Islet precursor cell (in vitro differentiated cells): ENCODE results near the gene PPIF.

Source experiments
- DNase-seq: peaks from one replicate; pipeline ENCODE4 v3.0.0-alpha.2; 2018

Gene PPIF

DNA sequence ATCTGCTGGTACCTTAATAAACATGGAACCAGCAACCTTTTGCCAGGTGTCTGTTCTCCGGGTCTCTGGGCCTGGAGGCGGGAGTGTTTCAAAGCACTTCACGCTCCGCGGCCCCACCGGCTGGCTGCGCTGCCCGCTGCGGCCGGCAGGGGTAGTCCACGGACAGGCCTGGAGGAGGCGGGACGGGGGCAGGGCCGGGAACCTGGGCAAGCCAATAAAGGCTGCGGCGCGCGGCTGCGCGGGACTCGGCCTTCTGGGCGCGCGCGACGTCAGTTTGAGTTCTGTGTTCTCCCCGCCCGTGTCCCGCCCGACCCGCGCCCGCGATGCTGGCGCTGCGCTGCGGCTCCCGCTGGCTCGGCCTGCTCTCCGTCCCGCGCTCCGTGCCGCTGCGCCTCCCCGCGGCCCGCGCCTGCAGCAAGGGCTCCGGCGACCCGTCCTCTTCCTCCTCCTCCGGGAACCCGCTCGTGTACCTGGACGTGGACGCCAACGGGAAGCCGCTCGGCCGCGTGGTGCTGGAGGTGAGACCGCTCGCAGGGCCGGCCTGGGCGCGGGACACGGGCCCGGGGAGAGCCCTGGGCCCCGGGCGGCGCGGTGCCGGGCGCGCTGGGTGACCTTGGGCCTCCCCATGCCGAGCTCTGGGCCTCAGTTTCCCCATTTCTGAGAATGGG, at the start of gene PPIF:
PPIF (plus strand) TSS at position 244 of the 668 bp plus-strand sequence; CDS start at position 324, 80 bp downstream.
- peak; percentile 97 for DNase-seq

DNA sequence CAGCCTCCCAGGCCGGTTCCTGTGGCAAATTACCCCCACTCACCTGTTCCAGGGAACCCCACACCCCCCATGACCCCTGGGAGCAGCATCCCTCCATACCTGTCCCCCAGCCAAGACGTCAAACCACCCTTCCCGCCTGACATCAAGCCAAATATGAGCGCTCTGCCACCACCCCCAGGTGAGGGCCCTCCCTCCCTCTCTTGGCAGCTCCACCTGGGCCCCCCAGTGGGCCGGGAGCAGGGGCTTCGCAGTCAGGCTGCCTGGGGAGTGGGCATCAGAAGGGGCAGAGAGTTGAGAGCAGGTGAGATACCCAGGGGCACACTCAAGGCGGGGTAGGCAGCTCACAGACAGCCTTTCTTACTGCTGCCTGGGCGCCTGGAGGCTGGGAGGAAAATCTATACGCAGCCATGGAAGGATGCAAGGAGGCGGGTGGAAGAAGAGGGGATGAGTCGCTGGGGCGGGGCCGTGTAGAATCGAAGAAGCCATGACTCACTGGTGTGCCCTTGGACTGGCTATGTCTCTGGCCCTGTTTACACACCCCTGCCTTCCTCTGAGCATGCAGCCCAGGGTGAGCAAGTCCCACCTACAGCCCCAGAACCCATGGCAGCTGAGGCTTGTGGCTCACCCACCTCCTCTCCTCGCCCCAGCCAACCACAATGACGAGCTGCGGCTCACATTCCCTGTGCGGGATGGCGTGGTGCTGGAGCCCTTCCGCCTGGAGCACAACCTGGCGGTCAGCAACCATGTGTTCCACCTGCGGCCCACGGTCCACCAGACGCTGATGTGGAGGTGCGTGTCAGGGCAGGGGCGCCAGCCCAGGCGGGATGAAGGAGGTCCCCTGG, 48.6 kb upstream of the PPIF start:
- peak; percentile 97 for DNase-seq

DNA sequence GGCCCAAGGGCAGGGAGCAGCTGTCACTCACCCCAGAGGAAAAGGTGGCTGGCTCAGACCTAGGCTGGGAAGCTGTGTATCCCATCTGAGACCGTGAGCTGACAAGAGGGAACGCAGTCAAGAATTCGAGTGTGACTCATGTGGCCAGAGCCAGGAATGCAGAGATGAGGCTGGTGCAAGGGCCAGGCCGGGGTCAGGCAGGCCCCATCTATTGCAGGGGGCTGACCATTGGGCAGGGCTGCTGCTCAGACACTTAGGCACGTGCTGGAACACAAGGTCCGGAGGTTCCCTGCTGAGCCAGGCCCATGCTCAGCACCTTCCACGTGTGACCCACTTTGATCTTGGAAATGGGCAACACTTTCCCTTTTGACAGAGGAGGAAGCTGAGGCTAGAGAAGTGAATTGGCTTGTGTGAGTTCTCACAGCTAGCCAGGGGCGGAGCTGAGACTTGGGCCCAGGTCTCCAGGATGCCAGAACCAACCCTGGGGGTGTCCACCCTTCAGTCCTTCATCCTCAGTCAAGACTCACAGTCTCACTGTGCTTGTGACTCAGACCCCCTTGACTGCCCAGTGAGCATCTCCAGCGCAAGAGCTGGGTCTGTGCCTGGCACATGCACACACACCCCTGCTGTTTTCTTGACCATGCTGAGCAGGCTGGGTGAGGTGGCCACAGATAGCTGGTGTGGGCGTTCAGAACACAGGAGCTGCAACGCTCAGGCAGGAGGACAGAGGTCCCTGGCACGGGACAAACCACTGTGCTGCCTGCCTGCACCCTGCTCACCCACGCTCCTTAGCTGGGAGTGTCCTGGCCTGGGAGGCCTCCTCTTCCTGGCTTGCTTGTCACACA, 47.6 kb upstream of the PPIF start:
- DNase-seq, result peak; percentile 81

DNA sequence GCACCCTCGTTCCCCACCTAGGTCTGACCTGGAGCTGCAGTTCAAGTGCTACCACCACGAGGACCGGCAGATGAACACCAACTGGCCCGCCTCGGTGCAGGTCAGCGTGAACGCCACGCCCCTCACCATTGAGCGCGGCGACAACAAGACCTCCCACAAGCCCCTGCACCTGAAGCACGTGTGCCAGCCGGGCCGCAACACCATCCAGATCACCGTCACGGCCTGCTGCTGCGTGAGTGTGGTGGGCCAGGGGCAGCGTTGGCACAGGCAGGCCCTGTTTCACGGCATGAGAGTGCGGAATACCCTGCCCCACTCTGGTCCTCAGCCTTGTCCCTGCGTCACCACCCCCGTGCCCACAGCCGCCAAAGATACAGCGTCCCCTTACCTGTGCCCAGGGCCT, 46.6 kb upstream of the PPIF start:
- no peak for DNase-seq

DNA sequence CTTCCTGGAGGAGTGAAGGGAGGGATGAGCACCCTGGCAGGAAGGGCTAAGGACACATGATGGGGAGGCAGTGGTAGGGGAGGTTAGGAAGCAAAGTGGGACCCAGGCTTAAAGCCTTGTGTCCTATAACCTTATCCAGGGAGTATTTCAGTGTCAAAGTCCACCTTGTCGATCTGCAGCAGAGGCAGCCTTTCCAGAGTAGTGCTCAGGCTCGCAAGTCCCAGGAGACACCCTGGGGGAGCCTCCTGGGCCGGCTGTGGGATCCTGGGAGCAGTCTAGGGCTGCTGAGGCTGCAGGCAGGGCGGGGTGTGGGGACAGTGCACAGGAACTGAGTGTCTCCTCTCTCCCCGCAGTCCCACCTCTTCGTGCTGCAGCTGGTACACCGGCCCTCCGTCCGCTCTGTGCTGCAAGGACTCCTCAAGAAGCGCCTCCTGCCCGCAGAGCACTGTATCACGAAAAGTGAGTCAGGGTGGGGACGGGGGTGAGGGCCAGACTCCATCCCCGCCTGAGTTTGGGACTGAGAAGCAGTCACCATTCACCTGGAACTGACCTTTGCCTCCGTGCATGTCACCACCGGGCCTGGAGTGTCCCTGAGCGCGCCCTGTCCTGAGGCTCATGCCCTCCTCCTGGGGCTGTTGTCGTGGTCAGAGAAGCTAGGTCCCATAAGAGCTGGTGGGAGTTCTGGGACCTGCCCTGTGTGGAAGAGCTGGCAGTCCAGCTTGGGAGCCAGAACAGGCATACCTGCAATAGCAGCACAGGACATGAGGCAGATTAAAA, 45.3 kb upstream of the PPIF start:
- DNase-seq, result no peak

DNA sequence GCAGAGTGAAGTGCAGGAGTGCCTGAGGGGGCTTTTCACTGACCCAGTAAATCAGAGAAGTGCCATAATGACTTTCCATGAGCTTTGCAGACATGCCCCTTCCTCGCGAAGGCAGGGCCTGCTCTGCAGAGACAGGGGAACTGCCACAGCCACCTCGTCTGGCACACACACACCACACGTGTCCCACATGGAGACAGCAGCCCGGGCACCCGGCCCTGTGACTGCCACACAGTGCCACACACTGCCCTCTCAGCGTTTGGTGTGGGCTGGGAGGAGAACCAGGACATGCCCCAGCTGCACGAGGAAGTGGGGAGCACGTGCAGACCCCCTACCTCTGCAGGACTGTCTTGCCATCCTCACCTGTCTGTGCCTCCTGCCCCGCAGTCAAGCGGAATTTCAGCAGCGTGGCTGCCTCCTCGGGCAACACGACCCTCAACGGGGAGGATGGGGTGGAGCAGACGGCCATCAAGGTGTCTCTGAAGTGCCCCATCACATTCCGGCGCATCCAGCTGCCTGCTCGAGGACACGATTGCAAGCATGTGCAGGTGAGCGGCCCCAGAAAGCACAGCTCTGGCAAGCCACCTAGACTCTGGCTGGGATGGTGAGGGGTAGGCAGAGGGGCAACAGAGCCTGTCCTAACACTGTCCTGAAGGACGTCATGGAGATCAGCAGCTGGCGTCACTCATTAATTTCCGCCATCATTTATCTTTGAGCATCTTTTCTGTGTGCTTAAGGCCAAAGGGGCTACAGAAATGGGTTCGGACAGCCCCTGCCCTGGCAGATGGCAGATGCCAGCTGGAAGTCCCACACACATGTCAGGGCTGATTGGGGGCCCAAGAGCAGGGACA, 43.4 kb upstream of the PPIF start:
- no peak for DNase-seq

DNA sequence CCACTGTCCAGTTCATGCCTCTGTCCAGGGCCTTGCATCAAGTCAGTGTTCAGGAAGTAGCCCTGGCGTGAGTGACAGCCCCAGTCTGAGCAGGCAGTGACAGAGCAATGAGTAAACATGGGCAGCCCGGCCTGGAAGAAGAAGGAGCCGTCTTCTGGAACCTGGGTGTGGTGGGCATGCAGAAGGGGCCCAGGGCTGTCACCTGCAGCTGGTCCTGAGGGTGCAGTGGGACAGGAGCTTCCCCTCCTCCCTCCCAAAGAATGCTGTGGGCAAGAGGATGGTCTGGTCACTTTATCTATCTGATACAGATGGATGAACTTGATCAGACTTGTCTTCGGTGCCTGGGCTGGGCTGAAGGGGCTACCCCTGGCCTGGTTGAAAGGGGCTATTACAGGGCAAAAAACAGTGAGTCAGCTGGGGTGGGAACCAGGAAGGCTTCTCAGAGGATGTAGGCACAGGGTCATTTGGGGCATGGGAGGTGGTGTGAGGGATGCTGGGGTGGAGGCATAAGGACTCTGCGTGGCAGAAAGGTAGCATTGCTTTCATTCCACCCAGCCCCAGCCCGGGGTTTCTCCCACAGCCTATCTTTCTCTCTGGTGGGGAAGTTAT, 42.7 kb upstream of the PPIF start:
- DNase-seq, result no peak

DNA sequence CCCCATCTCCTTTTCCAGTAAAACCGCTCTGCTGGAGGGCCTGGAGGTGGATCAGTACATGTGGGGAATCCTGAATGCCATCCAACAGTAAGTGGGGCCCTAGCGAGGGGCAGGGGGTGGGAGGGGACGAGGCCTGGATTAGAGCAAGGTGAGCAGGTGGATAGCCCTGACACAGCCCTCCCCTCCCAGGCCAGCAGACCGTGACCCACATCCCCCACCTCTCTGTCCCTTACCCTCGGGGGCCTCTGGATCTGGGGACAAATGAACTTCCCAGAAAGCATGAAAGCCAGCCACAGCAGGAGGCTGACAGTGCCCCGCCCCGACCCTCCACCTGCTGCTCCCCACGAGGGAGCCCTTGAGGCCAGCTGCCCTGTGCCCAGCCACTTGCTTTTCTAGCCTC, 41.8 kb upstream of the PPIF start:
- no peak for DNase-seq

DNA sequence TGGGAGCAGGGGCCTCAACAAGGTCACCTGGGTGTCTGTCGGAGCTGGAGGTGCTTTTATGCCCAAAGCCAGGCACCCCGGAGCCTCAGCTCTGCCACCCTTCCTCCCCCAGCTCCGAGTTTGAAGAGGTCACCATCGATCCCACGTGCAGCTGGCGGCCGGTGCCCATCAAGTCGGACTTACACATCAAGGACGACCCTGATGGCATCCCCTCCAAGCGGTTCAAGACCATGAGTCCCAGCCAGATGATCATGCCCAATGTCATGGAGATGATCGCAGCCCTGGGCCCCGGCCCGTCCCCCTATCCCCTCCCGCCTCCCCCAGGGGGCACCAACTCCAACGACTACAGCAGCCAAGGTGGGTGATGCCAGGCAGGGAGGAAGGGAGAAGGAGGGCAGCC, 41.3 kb upstream of the PPIF start:
- DNase-seq, result no peak

DNA sequence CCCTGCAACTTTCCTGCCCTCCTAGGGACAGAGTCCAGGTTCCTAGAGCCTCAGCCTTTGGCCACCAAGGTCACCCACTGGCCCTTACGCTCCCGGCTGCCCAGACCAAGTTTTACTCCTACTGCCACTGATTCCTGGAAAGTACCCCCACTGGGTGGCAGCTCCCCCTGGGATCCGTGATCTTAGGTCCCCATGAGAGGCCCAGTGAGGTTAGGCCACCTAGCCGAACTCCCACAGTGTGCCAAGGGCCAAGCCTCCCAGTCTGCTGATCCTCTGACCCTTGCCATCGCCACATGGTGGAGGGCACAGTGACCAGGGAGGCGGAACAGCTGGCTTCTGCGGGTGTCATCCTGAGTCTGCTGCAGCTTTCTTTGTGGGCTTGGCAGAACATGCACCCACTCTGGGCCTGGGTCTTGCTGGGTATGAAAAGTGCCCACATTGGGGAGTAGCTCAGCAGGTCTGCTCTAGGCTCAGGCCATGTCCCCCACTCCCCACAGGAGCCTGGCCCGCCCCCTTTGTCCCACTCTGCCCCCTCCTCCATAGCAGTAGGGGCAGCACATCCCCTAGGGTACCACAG, 40.5 kb upstream of the PPIF start:
- DNase-seq, result no peak

DNA sequence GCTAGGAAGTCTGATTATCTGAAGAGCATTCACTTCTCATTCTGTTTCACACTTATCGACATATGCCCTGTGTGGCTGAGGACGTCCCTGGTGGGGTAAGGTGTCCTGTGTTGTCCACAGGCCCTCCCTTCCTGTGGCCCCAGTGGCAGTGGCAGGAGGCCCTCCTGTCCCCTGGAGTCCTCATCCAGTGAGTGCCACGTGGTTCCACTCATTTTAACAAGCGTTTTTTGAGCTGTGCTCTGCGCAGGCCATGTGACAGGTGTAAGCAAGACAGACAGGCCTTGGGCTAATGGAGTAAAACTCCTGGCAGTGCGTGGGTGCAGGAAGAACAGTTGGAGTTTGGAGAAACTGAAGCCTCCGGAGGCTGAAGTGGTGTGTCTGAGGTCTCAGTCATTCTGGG, 39.3 kb upstream of the PPIF start:
- DNase-seq, result no peak

DNA sequence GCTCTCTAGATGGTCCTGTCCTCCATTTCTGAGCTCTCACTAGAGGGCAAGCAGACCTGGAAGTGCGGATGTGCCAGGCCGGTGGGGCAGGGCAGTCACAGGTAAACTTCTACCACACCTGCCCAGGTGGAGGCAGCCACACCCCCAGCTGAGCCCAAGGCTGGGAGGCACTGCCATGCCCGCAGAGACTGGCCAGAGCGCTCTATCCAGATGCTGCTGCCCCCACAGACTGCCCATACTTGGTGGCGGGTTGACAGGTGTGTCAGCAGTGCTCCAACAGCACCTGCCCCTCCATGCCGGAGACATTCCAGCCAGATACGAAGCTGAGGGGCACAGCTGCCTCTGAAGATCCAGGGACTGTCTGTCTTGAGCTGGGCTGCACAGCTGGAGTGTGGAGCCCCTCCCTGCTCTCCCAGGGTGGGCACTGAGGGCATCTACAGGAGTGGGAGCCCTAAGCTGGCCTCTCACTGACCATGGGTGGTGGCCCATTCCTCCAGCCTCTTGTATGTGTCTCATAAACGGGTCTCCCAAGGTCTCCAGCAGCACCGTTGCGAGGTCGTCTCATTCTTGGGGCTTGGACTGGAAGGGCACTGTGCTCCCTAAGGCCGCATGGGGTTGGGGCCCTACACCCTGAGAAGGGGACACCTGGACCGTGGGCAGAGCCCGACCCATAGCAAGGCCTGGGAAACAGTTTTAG, 38.2 kb upstream of the PPIF start:
- DNase-seq, result no peak

DNA sequence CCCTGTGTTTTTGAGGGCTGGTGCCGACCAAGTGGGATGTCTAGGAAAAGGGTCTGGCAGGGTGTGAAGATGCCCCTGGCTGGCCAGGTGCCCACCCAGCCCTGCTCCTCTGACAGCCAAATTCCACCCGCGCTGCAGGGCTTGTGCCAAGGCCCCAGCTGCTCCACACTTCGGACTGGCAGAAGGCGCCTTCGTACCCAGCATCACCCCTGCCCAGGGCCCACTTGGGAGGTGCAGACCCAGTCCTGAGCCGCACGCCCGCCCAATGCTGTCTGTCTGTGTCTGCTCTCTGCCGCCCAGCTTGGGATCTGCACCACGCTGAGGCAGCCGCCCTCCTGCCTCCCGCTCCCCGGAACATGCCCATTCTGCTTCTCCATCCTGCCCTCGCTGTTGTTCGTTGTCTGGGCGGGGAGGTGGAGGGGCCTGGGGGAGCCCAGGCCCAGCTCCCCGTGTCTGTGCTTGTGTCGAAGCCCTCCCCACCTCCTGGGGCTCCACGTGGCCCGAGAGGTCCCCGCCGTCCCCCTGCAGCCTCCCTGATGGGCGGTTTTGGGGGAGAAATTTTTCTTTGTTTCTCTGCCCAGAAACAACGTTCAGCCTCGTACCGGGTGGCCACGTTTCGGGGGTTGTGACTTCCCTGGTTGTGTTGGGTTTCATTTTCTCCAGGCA, 36.9 kb upstream of the PPIF start:
- no peak for DNase-seq

DNA sequence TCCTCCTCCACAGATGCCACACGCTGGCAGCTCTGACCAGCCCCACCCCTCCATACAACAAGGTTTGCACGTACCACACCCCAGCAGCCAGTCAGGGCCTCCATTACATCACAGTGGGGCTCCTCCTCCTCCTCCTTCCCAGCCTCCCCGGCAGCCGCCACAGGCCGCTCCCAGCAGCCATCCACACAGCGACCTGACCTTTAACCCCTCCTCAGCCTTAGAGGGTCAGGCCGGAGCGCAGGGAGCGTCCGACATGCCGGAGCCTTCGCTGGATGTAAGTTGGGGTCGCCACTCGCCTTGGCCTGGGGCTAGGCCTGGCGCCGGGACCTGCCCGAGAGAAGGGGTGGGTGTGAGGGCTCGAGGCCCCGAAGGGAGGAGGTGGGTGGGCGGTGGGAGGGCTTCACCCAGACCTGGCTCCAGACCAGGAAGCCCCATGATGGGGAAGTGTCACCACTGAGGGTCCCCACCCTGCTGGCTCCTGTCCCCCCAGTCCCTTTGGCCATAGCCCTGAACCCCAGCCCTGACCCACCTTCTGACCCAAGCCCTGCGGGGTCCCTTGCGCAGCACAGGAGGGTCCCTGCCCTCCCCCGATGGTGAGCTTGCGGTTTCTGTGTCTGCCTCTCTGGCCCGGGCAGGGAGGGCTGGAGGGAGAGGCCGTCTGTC, 36.2 kb upstream of the PPIF start:
- no peak for DNase-seq

DNA sequence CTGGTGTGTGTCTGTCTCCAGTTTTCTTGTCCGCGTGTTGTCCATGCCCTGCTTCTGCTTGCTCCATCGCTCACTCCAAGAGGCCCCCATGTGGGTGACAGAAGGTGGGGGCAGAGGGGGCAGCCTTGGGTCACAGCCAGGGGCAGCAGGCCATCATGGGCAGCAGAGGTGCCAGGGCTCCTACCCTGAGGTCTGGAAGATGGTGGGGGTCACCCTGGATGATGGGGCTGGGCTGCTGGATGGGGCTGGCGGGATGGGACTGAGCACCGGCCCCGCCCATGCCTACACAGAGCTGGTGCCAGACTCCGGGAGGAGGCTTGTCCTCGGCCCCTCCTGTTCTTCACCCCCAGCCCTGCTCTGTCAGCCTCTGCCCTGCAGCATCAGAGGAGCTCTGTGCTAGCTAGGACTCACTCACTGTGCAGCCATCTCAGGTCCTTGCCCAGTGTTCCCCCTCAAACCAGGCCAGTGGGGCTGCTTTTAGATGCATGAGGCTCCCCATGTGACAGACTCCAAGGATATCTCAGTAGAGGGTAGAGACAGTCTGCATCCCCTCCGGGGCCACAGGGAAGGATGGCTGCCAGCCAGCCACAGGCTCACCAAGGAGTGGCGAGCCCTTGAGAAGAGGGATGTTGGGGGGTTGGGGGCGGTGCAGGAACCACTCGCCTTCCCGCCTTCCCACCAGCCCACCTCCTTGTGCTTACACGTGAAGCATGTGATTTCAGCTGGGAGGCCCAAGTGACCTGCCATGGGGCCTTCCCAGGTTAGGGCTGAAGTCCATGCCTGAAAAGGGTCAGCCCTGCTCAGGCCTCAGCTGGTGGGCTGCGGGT, 35.5 kb upstream of the PPIF start:
- DNase-seq, result no peak

DNA sequence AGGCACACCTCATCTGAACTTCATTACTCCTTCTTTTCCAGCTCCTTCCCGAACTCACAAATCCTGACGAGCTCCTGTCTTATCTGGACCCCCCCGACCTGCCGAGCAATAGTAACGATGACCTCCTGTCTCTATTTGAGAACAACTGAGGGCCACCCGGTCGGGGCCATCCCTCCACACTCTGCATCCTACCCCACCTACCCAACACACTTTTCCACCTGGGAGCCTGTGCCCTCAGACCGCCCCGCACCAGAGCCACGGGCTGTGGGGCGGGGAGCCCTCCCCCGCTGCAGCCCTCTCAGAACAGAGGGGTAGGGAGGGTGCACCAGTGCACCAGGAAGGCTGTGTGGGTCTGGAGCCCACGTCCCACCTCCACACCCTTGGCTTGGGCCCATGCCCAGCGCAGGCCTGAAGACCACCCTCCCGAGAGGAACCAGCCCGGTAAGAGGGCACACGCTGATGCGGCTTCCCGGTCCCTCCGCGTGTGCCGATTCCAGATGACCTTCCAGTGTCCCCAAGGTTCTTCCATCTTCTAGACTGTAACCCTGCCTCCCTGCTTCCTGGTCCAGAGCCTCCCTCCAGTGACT, 34.6 kb upstream of the PPIF start:
- no peak for DNase-seq

DNA sequence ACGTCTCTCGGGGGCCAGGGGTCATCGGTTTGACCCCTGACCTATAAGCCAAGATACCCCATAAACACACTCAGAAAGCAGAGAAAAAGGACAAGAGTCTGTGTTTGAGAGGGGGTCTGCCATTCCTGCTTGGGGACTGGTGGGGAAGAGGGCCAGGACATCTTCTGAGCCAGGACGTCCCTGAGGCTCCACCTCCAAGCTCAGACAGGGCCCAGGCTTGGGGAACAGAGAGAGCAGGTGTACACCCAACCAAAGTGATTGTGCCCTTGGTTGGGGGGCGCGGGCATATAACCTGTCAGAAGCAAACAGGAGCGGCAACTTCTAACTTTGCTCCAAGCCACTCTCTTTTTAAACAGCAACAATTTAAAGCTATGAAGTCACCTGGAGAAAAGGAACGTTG, 33.9 kb upstream of the PPIF start:
- DNase-seq, result no peak

DNA sequence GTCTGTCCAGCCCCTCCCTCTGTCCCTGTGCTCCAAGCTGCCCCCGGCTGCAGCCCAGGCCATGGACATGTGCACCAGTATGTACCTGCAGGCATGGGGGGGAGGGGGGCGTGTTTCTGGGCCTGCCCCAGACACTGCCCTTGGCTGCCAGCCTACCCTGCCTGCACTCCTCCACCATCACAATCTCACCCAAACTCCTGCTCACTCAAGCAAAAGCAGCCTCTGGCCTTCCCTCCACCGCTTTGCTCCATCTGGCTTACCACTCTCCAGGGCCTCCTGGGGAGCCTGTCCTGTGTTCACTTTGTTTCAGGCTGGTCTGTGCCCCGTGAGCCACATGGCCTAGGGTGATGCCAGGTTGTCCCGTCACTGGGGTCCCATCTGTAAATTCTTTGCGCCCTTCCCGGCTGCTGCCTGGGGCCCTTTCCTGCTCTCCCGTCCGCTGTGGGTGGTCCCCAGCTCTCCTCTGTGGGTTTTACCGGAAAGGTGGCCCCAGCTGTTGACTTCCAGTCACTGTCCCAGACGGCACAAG, 33.3 kb upstream of the PPIF start:
- DNase-seq, result no peak
